Large intestine (tissue), 3 donors: ENCODE measurements around the gene CRABP2. TPM values are rescaled to one million over a fixed set of nuclear protein-coding genes. Genes with fewer than 3 reads are reported as not detected.

ENCODE experiments used
- DNase-seq, 2 donors: peaks; one replicate each; pipeline versions ENCODE4 v3.0.0 to v3.0.0-alpha.2; 2013
- H3K27ac ChIP-seq: one replicate; pipeline ENCODE4 v1.5.1; 2013; ENCODE audit warnings: low read length
- H3K27me3 ChIP-seq: 2 replicates; pipeline ENCODE4 v1.6.1; 2013; ENCODE audit warnings: low read length; ENCODE audit not compliant: control insufficient read depth, insufficient read depth
- H3K36me3 ChIP-seq: 2 replicates; pipeline ENCODE4 v1.6.1; 2013; ENCODE audit warnings: low read length; ENCODE audit not compliant: control insufficient read depth, insufficient read depth
- H3K4me1 ChIP-seq: one replicate; pipeline ENCODE4 v1.6.1; 2013; ENCODE audit warnings: low read length; ENCODE audit not compliant: control insufficient read depth, insufficient read depth
- H3K4me3 ChIP-seq: one replicate; pipeline ENCODE4 v1.5.1; 2013; ENCODE audit warnings: low read length
- H3K9me3 ChIP-seq: one replicate; pipeline ENCODE4 v1.6.1; 2013; ENCODE audit warnings: mild to moderate bottlenecking, low read depth, low read length, moderate library complexity; ENCODE audit not compliant: control insufficient read depth
- WGBS: methylation state at CpG from one replicate; pipeline ENCODE4 v1.1.5; 2013; ENCODE audit warnings: low lambda C conversion rate; ENCODE audit not compliant: insufficient coverage; 5-methylcytosine and 5-hydroxymethylcytosine counted together
- polyA plus RNA-seq: library from polyadenylated mRNA; unstranded; fragments of 120-200 nt; gene quantifications from one replicate; pipeline ENCODE4 v1.2.1, GENCODE V29; 2013

The CRABP2 gene
- polyA plus RNA-seq, 1 donor, result 16.7 TPM

- Histone ChIP-seq H3K27me3 (peaks cover 25% of the 10 kb centered on the region), H3K4me3 (no peak overlapping the region), H3K9me3 (peaks cover 3% of the 10 kb centered on the region), H3K27ac (no peak overlapping the region), H3K36me3 (no peaks in the 10 kb centered on the region), H3K4me1 (peaks cover 23% of the 10 kb centered on the region)
- no peak for DNase-seq
- WGBS, result 80% methylated on average over 1 of the region's 8 CpGs
Measured at GRCh38 chr1:156700736-156701531, 4.4 kb downstream of the CRABP2 start.

- Histone ChIP-seq H3K36me3 (no peaks in the 10 kb centered on the region), H3K4me1 (peaks cover 11% of the 10 kb centered on the region), H3K9me3 (no peaks in the 10 kb centered on the region), H3K4me3 (no peak overlapping the region), H3K27me3 (peaks cover 11% of the 10 kb centered on the region), H3K27ac (no peak overlapping the region)
- WGBS, result no CpG with 5 or more reads among the region's 1 CpG
- DNase-seq, result no peak
Measured at GRCh38 chr1:156698995-156699394, 6.4 kb downstream of the CRABP2 start.

- Histone ChIP-seq H3K4me1 (peaks cover 22% of the 10 kb centered on the region), H3K9me3 (no peaks in the 10 kb centered on the region), H3K36me3 (no peaks in the 10 kb centered on the region), H3K27ac (no peak overlapping the region), H3K4me3 (no peak overlapping the region), H3K27me3 (no peaks in the 10 kb centered on the region)
- WGBS, result no CpG with 5 or more reads among the region's 8 CpGs
- no peak for DNase-seq
Measured at GRCh38 chr1:156697481-156697880, 7.9 kb downstream of the CRABP2 start.

- H3K4me3 ChIP-seq, result no peak overlapping the region
- no peaks in the 10 kb centered on the region for H3K9me3 ChIP-seq
- peaks cover 29% of the 10 kb centered on the region for H3K4me1 ChIP-seq
- DNase-seq, result no peak
- WGBS, result 100% methylated on average over 2 of the region's 8 CpGs
- H3K36me3 ChIP-seq, result no peaks in the 10 kb centered on the region
- H3K27me3 ChIP-seq, result no peaks in the 10 kb centered on the region
- no peak overlapping the region for H3K27ac ChIP-seq
Measured at GRCh38 chr1:156696755-156697154, 8.6 kb downstream of the CRABP2 start.

- no peaks in the 10 kb centered on the region for H3K9me3 ChIP-seq
- DNase-seq, result no peak
- no peaks in the 10 kb centered on the region for H3K27me3 ChIP-seq
- H3K27ac ChIP-seq, result peak overlapping the region; percentile 34
- no peak overlapping the region for H3K4me3 ChIP-seq
- 100% methylated on average over 1 of the region's 5 CpGs for WGBS
- H3K36me3 ChIP-seq, result no peaks in the 10 kb centered on the region
- peaks cover 51% of the 10 kb centered on the region for H3K4me1 ChIP-seq
Measured at GRCh38 chr1:156694690-156694962, 10.8 kb downstream of the CRABP2 start.

GRCh38 chr1:156693848-156694689 lies 11.3 kb downstream of the CRABP2 start:
- no peak overlapping the region for H3K4me3 ChIP-seq
- no peaks in the 10 kb centered on the region for H3K9me3 ChIP-seq
- DNase-seq, result peak in 1 of 2 donors; percentile 77
- peaks cover 55% of the 10 kb centered on the region for H3K4me1 ChIP-seq
- peak overlapping the region; percentile 41 for H3K27ac ChIP-seq
- WGBS, result 80% methylated on average over 1 of the region's 12 CpGs
- no peaks in the 10 kb centered on the region for H3K27me3 ChIP-seq
- H3K36me3 ChIP-seq, result no peaks in the 10 kb centered on the region

GRCh38 chr1:156692925-156693847 lies 12.2 kb downstream of the CRABP2 start:
- WGBS, result 43% methylated on average over 1 of the region's 16 CpGs
- Histone ChIP-seq H3K4me1 (peaks cover 57% of the 10 kb centered on the region), H3K27me3 (no peaks in the 10 kb centered on the region), H3K4me3 (no peak overlapping the region), H3K36me3 (no peaks in the 10 kb centered on the region), H3K27ac (peak overlapping the region; percentile 53), H3K9me3 (no peaks in the 10 kb centered on the region)
- peak; percentile 83 to 89 for DNase-seq

GRCh38 chr1:156692441-156692924 lies 12.9 kb downstream of the CRABP2 start:
- peak overlapping the region; percentile 53 for H3K27ac ChIP-seq
- H3K4me3 ChIP-seq, result no peak overlapping the region
- no peaks in the 10 kb centered on the region for H3K36me3 ChIP-seq
- H3K9me3 ChIP-seq, result no peaks in the 10 kb centered on the region
- peaks cover 57% of the 10 kb centered on the region for H3K4me1 ChIP-seq
- WGBS, result no CpG with 5 or more reads among the region's 13 CpGs
- DNase-seq, result no peak
- no peaks in the 10 kb centered on the region for H3K27me3 ChIP-seq

GRCh38 chr1:156691665-156692440 lies 13.5 kb downstream of the CRABP2 start:
- Histone ChIP-seq H3K36me3 (no peaks in the 10 kb centered on the region), H3K4me1 (peaks cover 57% of the 10 kb centered on the region), H3K4me3 (no peak overlapping the region), H3K27me3 (no peaks in the 10 kb centered on the region), H3K27ac (no peak overlapping the region), H3K9me3 (no peaks in the 10 kb centered on the region)
- DNase-seq, result peak in 1 of 2 donors; percentile 68
- WGBS, result no CpG with 5 or more reads among the region's 20 CpGs
